ENCODE data around the gene CCDC196.
"Not testable (repeated sequence)": the region's sequence is repeated elsewhere in the genome, so short reads cannot be mapped to it uniquely, and the experiment has no call there.

The CCDC196 gene

DNA sequence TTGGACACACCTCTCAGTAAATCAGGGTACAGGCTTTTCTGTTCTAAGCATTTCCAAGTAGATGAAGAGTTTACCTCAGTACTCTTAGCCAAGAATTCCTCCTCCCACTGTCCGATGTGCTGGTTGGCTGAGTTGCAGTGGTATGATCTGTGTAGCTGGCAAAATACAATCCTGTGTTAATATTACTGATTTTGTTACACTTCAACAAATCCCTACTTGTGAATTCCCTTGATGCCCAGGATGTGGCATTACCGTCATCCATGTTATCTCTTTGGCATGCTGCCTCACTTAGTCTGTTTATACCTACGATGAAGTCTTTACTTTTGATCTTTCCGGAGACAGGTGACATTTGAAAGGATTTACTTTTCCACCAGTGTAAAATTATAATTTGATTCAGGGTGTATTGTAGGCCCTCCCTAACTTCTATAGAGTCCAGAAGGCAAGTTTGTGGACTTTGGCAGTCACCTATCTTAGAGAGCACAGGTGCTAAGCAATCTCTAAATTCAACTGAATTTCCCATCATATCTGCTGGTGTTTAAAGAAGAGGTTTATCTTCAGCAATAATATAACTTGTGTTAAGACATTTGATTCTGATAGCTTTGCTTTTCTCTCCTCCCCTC, 10.1 kb downstream of the CCDC196 start:
- DNase-seq: no peak

DNA sequence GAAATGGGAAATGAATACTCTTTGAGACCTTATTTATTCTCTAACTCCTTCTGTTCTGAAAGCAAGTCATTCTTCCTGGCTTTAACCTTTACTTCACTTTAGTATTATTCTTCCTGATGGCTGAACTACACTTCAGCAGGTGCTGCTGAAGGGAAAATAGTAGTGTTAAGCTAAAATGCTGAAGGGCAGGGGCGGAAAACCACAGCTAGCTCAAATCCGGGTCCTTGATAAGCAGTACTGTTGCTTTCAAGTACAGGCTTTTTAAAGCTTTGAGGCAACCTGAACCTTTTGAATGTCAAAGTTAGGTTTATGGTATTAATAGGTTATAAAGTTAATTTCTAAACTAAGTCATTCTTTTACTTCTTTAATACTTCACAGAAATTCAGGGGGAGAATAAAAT, 10.7 kb downstream of the CCDC196 start:
- no peak for DNase-seq

DNA sequence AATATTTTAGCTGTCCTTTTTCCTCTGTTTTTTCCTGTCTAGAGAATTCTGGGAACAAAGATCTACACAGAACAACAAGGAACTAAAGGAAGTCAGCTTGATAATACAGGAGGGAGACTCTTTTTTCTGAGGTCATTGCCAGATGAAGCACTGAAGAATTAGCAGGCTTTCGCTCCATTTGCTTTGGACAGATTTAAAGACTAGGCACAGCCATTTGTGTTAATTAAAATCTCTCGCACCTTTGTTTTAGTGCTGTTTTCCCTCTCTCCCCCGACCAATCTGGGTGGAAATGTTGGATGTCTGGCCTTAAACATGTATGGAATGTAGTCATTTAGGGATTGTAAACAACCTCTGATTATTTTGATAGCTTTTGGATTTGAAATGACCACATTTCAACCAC, 12.1 kb downstream of the CCDC196 start:
- no peak for DNase-seq

DNA sequence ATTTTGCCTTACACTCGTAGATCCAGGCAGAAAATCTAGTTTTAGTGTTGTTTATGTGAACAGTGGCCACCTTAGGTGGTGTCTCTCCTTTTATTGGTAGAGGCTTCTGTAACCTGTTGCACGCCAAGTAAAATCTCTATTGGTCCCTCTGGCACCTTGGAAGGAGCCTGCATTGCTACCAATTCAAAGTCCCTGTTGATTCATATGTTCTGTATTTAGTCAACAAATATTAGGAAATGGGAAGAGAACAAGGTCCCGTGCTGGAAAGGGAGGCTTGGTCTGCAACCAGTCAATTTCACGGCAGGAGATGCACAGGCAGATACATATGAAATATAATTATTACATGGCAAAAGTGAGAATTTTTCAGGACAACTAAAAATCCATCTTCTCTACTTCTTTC, 15.4 kb downstream of the CCDC196 start:
- DNase-seq: no peak

GRCh38 chr14:66502836-66503235, 16.7 kb downstream of the CCDC196 start:
- not testable (repeated sequence) for DNase-seq

- DNase-seq: no peak
Observed at GRCh38 chr14:66503532-66503931, 17.4 kb downstream of the CCDC196 start.

DNA sequence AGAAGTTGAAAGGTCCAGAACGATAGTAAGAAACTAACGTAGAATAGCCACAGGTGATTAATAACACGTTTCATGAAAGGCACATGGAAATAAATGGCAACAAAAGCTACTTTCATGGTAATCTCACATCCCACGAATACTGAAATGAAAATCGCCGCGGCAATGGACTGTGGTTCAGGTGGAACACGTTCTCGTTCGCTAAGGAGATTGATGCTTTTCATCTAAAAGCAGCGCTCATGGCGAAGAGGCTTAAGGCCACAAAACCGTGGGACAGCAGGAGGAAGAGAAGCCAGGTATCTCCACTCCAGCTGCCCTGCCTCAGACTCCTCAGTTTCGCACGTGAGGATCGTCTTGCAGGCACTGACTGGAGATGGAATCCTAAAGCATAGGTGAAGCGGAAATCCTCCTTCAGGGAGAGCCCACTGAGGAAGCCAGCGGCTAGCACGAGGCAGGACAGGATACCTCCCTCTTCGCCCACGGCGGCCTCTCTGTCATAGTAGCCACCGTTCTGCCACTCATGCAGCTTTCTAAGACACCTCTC, 21.1 kb downstream of the CCDC196 start:
- DNase-seq: peak; percentile 40 to 48

DNA sequence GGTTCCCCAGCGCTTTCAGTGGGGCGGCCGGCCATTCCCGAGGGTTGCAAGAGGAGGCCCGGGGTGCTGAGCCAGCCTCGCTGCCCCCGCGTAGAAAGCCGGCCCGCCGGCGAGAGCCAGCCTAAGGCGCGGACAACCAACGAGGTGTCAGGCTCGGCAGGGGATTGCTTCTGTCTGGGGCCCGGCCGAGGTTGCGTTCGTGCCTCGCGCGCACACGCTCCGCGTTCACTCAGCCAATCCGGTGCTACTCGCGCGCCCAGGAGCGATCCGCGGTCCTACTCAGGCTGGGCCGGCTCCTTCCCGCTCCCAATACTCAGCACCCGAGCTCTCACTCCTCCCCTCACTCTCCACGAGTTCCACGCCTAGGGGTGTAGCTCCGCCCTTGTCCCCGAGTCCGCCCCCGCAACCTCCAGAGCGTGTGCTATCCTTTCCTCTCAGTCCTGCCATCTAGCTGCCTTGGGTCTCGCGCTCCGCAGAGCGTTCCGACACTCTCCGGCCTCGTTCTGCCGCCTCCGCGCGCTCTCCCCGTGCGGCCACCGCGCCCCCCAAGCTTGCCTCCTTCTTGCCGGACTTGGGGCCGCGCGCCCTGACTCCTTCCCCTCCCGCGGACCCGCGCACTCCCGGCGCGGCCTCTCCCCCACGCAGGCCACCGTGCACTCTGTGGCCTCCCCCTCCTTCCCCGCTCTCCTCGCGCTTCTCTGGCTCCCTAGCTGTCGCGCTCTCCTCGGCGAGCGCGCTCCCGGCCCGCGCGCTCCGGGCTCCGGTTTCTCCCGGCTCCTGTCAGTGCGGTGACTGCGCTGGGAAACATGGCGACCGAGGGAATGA, 21.8 kb downstream of the CCDC196 start, which contains the start of gene GPHN:
GPHN (plus strand) TSS at position 426 of the 825 bp plus-strand sequence.
- DNase-seq: peak; percentile 91 to 93

GRCh38 chr14:66508547-66508845, 22.3 kb downstream of the CCDC196 start:
- DNase-seq: no peak

- DNase-seq: peak; percentile 61 to 72
Observed at GRCh38 chr14:66508846-66509621, 22.9 kb downstream of the CCDC196 start.

DNA sequence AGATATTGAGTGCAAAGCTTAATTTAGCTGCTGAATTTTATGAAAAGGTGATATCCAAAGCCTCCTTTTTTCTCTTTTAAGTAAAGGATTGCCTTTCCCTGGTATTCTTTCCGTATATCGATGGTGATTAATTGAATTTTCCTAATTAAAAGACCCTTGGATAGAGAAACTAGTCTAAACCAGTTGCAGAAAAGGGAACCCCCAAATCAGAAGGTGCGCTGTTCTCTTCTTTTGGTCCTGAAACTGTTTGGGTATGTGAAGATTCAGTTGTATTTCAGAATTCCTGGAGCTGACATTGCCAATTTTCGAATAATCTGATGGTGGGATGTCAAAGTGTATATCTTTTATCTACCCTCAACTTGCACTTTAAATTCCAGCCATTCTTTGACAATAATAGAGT, 23.7 kb downstream of the CCDC196 start:
- DNase-seq: no peak

DNA sequence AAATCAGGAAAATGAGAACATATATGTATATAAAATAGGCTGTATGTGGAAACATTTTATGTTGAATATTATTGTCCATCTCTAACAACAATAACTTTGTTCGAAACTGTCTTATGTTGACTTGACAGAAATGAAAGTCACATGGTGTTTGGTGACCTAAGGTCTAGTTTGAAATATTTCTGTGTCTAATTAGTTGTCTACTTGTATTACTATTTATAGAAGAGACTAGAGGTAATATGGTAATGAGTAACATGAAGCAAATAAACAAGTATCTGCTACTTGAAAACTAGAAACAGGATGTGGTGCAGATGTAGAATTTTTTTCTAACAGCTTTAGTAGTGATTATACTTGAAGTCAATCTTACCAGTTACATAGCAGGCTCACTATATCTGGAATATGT, 25.7 kb downstream of the CCDC196 start:
- no peak for DNase-seq

DNA sequence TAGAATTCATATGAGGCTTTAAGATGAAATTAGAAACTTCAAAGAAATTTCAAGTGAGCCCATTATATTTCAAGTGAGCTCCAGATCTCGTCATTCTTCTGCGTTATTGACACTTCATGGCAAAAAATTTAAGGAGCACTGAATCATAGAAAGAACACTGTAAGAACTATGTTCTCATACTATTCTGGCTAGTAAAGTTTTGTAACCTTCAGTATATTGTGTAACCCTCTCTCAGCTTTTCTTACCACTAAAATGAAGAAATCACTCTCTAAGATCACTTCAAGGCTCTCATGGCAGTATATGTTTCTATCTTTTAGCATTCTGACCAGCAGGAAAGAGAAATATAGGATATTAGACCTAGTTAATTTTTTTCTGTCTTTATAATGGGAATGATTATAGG, 28.0 kb downstream of the CCDC196 start:
- DNase-seq: no peak

GRCh38 chr14:66530526-66530925, 44.4 kb downstream of the CCDC196 start:
- DNase-seq: no peak

DNA sequence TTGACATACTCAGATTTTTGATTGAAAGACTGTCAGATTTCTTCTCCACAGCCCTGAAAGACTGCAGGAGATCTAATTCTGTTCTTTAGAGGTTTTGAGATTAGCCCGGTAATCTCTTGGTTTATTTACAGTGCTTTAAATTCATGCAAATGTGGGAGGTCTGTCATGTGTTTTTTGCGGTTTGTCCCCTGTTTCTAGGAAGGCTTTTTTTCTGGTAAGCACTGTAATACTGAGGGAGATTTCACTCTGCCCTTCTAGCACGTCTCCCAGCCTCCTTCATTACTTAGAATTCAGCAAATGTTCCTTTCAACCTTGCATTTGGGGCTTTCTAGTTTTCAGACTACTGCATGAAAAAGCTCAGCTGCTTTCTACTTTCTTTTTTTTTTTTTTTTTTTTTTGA, 52.9 kb downstream of the CCDC196 start:
- no peak for DNase-seq

DNA sequence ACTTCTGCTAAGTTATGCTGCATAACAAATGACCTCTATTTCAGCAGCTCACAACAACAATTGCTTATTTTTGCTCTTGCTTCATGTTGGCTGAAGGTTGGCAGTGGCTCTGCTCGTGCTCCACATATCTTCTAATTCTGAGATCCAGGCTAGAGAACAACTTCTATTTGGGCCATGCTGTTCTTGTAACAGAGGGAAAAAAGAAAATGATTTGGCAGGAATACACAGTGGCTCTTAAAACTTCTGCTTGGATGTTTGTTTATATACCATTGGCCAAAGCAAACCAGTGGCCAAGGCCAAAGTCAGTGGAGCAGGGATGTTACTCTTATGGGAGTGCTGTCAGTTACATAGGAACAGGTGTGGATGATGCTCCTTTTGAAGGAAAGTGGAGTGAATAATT, 53.9 kb downstream of the CCDC196 start:
- no peak for DNase-seq

DNA sequence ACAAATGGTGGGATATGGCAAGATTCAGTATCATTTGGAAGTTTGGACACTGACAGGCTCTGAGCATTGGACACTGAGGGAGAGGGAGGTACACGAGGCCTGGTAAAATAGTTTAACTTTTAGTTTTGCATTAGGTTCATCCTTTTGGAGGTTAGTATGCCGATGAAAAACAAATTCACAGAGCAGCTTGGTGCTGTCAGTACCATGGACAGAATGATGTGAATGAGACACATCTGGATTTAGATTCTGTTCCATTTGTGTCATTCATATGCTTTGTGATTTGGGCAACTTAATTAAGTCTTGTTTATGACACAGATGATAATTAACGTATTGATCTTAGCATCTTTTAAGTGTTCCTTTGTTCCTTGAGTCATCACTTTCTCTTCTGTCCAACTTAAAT, 55.5 kb downstream of the CCDC196 start:
- no peak for DNase-seq

DNA sequence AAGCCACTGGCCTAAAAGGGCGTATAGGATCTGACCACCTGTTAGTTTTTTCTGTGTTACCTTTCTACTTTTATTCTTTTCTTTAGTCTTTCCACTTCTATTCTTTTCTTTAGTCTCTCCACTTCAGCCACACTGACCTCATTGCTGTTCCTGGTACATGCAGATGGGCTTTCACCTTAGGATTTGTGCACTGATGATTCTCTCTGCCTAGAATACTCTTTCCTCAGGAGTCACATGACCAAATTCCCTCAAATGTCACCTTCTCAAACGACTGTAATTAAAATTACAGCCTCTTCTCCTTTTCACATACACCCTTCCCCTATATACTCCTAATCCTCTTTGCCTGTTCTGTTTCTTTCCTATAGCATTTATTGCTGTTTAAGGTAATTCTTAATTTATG, 57.8 kb downstream of the CCDC196 start:
- no peak for DNase-seq

DNA sequence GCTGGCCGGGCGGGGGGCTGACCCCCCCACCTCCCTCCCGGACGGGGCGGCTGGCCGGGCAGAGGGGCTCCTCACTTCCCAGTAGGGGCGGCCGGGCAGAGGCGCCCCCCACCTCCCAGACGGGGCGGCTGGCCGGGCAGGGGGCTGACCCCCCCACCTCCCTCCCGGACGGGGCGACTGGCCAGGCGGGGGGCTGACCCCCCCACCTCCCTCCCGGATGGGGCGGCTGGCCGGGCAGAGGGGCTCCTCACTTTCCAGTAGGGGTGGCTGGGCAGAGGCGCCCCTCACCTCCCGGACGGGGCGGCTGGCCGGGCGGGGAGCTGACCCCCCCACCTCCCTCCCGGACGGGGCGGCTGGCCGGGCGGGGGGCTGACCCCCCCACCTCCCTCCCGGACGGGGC, 59.0 kb downstream of the CCDC196 start:
- DNase-seq: not testable (repeated sequence)

DNA sequence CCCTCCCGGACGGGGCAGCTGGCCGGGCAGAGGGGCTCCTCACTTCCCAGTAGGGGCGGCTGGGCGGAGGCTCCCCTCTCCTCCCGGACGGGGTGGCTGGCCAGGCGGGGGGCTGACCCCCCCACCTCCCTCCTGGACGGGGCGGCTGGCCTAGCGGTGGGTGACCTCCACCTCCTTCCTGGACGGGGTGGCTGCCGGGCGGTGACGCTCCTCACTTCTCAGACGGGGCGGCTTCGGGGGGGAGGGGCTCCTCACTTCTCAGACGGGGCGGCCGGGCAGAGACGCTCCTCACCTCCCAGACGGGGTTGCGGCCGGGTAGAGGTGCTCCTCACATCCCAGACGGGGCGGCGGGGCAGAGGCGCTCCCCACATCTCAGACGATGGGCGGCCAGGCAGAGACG, 59.6 kb downstream of the CCDC196 start:
- DNase-seq: not testable (repeated sequence)
